Fibroblast of skin of back (primary cell): Measurements from ENCODE around the gene SLC25A36.
A peak's percentile ranks its signal among the peaks of the same experiment; 100 is the strongest.
"Not testable (repeated sequence)": the region's sequence is repeated elsewhere in the genome, so short reads cannot be mapped to it uniquely, and the experiment has no call there.

Source experiments
- DNase-seq: peaks from one replicate; pipeline ENCODE4 v3.0.0-alpha.2; 2013

The SLC25A36 gene

GRCh38 chr3:140931801-140932200 is 9.8 kb upstream of the SLC25A36 start:
- no peak for DNase-seq

DNA sequence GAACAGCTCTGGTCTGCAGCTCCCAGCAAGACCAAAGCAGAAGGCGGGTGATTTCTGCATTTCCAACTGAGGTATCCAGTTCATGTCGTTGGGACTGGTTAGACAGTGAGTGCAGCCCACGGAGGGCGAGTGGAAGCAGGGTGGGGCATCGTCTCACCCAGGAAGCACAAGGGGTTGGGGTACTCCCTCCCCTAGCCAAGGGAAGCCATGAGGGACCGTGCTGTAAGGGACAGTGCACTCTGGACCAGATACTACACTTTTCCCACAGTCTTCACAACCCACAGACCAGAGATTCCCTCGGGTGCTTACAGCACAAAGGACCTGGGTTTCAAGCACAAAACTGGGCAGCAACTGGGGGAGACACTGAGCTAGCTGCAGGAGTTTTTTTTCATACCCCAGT is 8.5 kb upstream of the SLC25A36 start:
- DNase-seq, result no peak

DNA sequence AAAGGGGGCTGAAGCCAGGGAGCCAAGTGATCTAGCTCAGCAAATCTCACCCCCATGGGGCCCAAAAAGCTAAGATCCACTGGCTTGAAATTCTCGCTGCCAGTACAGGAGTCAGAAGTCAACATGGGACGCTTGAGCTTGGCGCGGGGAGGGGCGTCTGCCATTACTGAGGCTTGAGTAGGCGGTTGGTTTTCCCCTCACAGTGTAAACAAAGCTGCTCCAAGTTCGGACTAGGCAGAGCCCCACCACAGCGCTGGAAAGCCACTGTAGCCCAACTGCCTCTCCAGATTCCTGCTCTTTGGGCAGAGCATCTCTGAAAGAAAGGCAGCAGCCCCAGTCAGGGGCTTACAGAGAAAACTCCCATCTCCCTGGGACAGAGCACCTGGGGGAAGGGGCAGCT is 8.1 kb upstream of the SLC25A36 start:
- DNase-seq, result no peak

DNA sequence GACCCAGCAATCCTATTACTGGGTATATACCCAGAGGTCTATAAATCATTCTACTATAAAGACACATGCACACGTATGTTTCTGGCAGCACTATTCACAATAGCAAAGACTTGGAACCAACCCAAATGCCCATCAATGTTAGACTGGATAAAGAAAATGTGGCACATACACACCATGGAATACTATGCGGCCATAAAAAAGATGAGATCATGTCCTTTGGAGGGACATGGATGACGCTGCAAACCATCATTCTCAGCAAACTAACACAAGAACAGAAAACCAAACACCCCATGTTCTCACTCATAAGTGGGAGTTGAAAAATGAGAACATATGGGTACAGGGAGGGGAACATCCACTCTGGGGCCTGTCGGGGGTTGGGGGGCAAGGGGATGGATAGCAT is 2.3 kb upstream of the SLC25A36 start:
- DNase-seq, result not testable (repeated sequence)

DNA sequence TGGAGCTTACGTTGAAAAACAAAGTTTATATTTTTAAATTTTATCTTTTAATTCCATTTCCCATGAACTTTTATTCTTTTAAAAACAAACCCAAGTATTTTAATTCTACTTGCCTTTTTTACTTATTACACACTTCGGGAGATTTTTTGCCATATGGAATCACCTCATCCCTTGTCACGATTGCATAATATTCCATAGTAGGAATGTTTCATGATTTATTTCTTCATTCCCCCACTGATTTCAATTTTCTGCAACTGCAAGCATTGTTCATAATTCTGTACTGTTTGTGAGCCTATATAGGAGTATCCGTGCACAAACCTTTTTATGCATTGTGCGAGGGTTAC is 574 bp upstream of the SLC25A36 start:
- no peak for DNase-seq

GRCh38 chr3:140942221-140943104 is 827 bp downstream of the SLC25A36 start:
- DNase-seq, result peak; percentile 77

DNA sequence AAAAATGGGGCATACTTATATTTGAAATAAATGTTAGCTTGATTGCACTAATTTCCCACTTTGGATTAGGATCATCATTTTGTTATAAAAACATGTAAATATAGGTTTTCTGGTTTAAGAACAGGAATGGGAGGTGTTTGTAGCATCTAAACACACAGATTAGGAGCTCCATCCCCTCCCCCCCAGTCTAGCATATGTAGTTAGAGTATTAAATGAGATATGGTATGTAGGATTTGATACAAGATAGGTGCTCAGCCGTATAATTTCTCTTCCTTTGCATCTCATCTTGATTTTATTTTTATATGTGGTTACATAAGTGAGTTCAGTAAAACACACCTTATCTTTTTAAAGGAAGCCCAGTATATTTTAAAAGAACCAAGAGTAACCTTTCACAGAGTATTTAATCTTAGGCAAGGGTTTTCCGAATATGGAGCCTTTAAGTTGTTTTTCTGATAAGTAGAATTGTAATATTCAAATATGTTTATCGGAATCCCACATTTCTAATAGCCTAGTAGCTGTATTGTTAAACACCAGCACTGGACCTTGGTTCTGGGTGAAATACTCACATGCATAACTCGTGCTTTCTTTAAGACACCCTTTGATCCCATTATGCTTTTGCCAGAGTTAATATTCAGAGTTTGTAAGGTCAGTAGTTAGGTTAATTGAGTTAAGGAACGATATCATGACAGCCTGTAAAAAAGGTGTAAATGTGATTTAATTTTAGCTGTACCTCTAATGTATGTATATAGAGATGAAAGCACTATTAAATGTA is 2.3 kb downstream of the SLC25A36 start:
- DNase-seq, result no peak

GRCh38 chr3:140948460-140949249 is 7.0 kb downstream of the SLC25A36 start:
- no peak for DNase-seq

DNA sequence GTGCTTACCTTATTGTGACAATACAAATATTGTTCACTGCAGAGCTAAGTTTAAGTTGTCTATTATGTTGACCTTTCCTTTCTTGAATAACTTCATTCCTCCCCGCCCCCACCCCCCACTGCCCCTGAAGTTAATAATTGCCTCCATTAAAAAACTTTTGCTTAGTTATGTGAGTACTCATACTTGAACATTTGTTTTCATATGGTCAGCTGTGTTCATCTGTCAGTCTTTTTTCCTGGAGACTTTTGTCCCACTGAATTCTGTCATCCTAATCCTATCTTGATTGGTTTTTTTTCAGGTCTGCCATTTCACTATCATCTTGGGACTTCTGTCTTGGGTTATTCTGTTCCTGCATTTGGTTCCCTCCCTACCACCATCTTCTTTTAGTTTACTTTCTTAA is 8.5 kb downstream of the SLC25A36 start:
- no peak for DNase-seq

DNA sequence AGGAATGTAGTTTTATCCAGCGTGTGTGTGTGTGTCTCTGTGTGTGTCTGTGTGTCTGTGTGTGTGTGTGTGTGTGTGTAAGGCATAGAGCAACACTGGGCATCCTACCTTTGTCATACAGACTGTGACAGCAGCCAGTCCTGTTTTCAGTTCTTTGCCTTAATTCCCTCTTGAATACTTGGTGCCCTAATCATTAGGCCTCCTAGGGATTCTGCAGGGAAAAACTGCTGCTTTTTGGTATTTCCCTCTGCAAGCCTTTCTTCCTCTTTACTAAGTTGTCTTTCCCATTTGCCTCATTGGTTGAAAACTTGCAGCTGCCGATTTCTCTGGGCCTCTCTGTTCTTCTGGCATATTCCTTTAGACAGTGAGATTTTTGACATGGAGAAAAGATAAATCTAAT is 9.2 kb downstream of the SLC25A36 start:
- no peak for DNase-seq

- DNase-seq, result not testable (repeated sequence)
Measured at GRCh38 chr3:140951750-140952149, 10.1 kb downstream of the SLC25A36 start.

GRCh38 chr3:140953028-140953960 is 11.7 kb downstream of the SLC25A36 start:
- DNase-seq, result peak; percentile 68

GRCh38 chr3:140954576-140954975 is 12.9 kb downstream of the SLC25A36 start:
- no peak for DNase-seq

DNA sequence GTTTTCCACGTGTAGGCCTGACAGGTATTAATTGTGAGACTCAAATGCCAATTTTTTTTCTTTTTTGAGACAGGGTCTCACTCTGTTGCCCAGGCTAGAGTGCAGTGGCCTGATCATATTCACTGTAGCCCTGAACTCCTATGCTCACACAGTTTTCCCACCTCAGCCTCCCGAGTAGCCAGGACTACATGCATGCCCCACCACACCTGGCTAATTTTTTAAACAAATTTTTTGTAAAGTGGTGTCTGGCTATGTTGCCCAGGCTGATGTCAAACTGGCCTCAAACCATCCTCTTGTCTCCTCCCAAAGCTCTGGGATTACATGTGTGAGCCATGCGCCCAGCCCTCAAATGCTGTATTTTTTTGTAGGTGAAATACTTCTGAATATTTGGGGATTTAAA is 14.0 kb downstream of the SLC25A36 start:
- no peak for DNase-seq

DNA sequence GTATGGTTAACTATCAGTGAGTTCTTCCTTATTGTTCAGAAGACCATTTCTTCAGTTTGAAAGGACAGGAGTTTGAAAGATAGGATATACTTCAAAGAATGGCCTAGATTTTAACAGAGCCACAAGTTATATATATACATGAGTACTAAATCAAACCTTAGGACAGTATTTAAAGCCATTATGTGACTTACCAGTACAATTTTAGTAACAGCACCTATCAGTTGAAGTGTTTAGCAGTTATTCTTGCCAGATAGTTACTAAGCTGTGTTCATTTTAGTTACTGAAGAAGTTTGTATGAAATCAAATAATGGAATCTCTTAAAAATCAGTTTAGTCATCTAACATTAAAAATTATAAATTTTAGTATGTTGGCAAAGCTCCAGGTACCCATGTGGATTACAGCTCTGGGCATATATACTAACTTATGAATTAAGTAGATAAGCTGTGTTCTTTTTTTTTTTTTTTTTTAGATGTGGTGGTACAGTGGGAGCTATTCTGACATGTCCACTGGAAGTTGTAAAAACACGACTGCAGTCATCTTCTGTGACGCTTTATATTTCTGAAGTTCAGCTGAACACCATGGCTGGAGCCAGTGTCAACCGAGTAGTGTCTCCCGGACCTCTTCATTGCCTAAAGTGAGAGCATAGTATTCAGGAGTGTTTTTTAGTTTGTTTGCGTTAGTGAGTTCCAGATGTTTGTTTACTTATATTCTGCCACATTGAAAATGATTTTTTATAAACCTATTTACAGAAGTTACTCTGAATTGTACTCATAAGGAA is 14.6 kb downstream of the SLC25A36 start:
- DNase-seq, result no peak

GRCh38 chr3:140972833-140973232 is 31.2 kb downstream of the SLC25A36 start:
- peak; percentile 29 for DNase-seq

GRCh38 chr3:140974900-140975299 is 33.3 kb downstream of the SLC25A36 start:
- DNase-seq, result no peak

- no peak for DNase-seq
Measured at GRCh38 chr3:140980663-140981062, 39.0 kb downstream of the SLC25A36 start.

DNA sequence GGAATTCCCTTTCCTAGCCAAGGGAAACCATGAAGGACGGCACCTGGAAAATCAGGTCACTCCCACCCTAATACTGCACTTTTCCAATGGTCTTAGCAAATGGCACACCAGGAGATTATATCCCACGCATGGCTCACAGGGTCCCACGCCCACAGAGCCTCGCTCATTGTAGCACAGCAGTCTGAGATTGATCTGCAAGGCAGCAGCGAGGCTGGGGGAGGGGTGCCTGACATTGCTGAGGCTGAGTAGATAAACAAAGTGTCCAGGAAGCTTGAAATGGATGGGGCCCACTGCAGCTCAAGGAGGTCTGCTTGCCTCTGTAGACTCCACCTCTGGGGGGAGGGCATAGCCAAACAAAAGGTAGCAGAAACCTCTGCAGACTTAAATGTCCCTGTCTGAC is 46.2 kb downstream of the SLC25A36 start:
- DNase-seq, result not testable (repeated sequence)

DNA sequence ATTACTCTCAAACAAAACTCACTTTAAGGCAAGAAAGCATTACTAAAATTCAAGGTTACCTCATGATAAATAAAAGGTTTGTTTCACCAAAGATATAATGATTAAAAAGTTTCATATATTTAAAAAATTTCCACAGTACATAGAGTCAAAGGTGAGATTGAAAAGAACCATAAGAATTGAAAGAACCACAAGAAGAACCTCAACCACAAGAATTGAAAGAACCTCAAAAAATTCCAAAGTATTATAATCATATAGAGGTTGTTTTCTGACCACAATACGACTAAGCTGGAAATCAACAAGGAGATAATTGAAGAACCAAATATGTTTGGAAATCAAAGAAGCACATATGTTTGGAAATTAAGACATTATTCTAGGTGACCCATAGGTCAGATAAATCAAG is 52.7 kb downstream of the SLC25A36 start:
- no peak for DNase-seq

DNA sequence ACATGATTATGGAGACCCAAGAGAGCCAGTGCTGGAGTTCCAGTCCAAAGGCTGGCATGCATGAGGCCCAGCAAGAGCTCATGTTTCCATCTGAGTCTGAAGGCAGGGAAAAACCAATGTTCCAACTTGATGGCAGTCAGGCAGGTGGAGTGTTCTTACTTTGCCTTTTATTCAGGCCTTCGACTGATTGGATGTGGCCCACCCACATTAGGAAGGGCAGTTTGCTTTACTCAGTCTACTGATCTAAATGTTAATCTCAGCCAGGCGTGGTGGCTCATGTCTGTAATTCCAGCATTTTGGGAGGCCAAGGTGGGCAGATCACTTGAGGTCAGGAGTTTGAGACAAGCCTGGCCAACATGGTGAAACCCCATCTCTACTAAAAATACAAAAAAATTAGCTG is 53.2 kb downstream of the SLC25A36 start:
- DNase-seq, result not testable (repeated sequence)
